Psoas muscle (tissue), 8 donors: ENCODE data around the gene CLEC10A. TPM values are rescaled to one million over a fixed set of nuclear protein-coding genes. Genes with fewer than 3 reads are reported as not detected.

ENCODE experiments used
- ATAC-seq, 4 donors: fragments of 200-7000 bp; cut with Tn5 transposase; one replicate each; pipeline ENCODE4 v1.9.1; 2020; ENCODE audit warnings: moderate library complexity in 3 of 4, mild to moderate bottlenecking in 2 of 4
- DNase-seq, 2 donors: peaks; one replicate each; pipeline ENCODE4 v3.0.0-alpha.2; 2020
- H3K27ac ChIP-seq: fragments of 200-600 bp; one replicate; pipeline ENCODE4 v1.8.0; 2022
- H3K27me3 ChIP-seq, 3 donors: fragments of 200-600 bp in 1 of 3; one replicate each; pipeline versions ENCODE4 v1.6.1 to v1.8.0; 2013 to 2022; ENCODE audit warnings: low read length in 2 of 3, mild to moderate bottlenecking in 2 of 3, moderate library complexity in 1 of 3; ENCODE audit not compliant: insufficient read depth in 3 of 3
- H3K36me3 ChIP-seq, 2 donors: fragments of 200-600 bp in 1 of 2; one replicate each; pipeline versions ENCODE4 v1.6.1 to v1.8.0; 2013 to 2022; ENCODE audit warnings: low read depth in 1 of 2, mild to moderate bottlenecking in 1 of 2, moderate library complexity in 1 of 2; ENCODE audit not compliant: insufficient read depth in 1 of 2
- H3K4me1 ChIP-seq: fragments of 200-600 bp; one replicate; pipeline ENCODE4 v1.8.0; 2022
- H3K4me3 ChIP-seq: fragments of 200-600 bp; one replicate; pipeline ENCODE4 v1.8.0; 2022; ENCODE audit warnings: mild to moderate bottlenecking
- H3K9me3 ChIP-seq: fragments of 200-600 bp; one replicate; pipeline ENCODE4 v1.8.0; 2022
- CTCF ChIP-seq: fragments of 200-600 bp; IDR thresholded peaks from one replicate; pipeline ENCODE4 v1.8.0; 2022; ENCODE audit warnings: antibody characterized with exemption
- WGBS, 3 donors: extraction: QIAGEN DNeasy Blood & Tissue Kit; methylation state at CpG; one replicate each; pipeline versions ENCODE4 v1.1.6 to v1.1.7; 2013; 5-methylcytosine and 5-hydroxymethylcytosine counted together
- intact Hi-C, 2 donors: fragments of 100-400 bp; cut with DNase I; formaldehyde crosslinking; loops; one replicate each; pipeline versions ENCODE4 v1.11.0 to v1.14.2; 2022
- polyA plus RNA-seq, 3 donors: library from polyadenylated mRNA; stranded (reverse); fragments of 200-250 nt; gene quantifications; one replicate each; pipeline ENCODE4 v1.2.3, GENCODE V29; 2013
- total RNA-seq, 4 donors: library from RNA; stranded (reverse); fragmentation: NEBNext Ultra II Directional in 2 of 4; extraction: Animal tissue kit (Norgen Biotek cat#: 25700) in 2 of 4; gene quantifications; one replicate each; pipeline versions ENCODE4 v1.2.1 to v1.2.4, GENCODE V29; 2021 to 2023
- donor health status: healthy with polysubstance abuse.
- donor health status: DM: no; HTN: no; CAD: no; lungs with moderate emphysema.
- donor health status: Bipolar disorder and iron deficiency.
- donor health status: healthy.
- donor health status: DM: yes; HTN: yes; CAD: no.
- donor health status: DM: no; HTN: no; CAD: no.
- donor health status: DM: no; HTN: no; CAD: no.
- donor health status: DM: yes; HTN: yes; CAD: no.

The CLEC10A gene
- total and polyA plus RNA-seq, 7 donors = 0.69 to 4.9 (median 2.0) TPM

- no peak for TF ChIP-seq CTCF
- Histone ChIP-seq H3K4me1 (peaks cover 4% of the 10 kb centered on the region), H3K27ac (peak within 1 kb of the TSS; percentile 65), H3K9me3 (no peaks in the 10 kb centered on the region), H3K36me3 (no peaks in the 10 kb centered on the region), H3K4me3 (peak within 1 kb of the TSS; percentile 70), H3K27me3 (peaks cover 0 to 22% (median 9%) of the 10 kb centered on the region in 3 donors)
- WGBS, 3 donors = 1% methylated on average over 40 to 52 of the region's 52 CpGs
- ATAC-seq (peak; percentile 79 to 87 (median 85)), DNase-seq (peak; percentile 92 to 93)
- intact Hi-C loops = no loop called here
These were observed 44.3 kb downstream of the CLEC10A start, which contains the start of gene SLC16A13 for GRCh38 chr17:7035591-7036368. Gene SLC16A13, plus strand, starts transcription at chr17:7036015. Its CDS starts 368 bp downstream, at chr17:7036383.

DNA sequence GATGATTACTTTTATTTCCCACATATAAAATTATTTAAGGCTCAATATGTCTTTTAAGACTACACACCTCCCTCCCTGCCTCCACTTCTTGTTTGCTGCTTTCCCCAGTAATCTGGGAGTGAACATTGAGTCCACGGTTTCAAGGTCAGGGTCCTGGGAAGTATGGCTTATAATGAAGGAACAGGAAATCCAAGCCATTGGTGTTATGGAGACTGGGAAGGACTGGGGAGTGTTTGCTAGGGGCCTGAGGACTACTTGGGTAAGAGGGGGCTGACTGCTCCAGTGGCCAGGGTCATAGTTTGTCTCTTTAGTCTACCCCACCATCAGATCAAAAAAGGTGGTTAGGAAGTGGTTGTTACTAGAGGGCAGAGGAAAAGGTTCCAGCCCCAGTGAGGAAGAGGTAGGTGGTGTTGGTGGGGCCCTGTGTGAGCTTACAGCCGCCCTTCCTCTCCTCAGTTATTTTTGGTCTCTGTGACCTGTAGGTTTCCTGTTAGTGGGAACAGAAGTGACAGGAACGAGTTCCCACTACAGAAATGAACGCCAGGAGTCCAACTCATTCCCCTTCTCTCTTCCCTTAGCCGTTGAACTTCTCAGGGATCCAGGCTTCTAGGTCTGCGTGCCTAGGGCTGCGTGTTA lies 45.0 kb downstream of the CLEC10A start:
- 23 to 30% (median 23%) methylated on average over 7 of the region's 7 CpGs for WGBS, 3 donors
- DNase-seq = no peak
- H3K36me3 ChIP-seq = no peaks in the 10 kb centered on the region
- intact Hi-C loops = no loop called here
- peaks cover 4% of the 10 kb centered on the region for H3K4me1 ChIP-seq
- H3K4me3 ChIP-seq = peak overlapping the region; percentile 70
- no peak for TF ChIP-seq CTCF
- H3K27me3 ChIP-seq = peaks cover 0 to 22% (median 9%) of the 10 kb centered on the region in 3 donors
- no peaks in the 10 kb centered on the region for H3K9me3 ChIP-seq
- H3K27ac ChIP-seq = peak overlapping the region; percentile 65
- ATAC-seq = peak in 3 of 4 donors; percentile 17 to 46 (median 44)

GRCh38 chr17:7029659-7030058 lies 50.4 kb downstream of the CLEC10A start:
- WGBS, 3 donors = 60 to 77% (median 71%) methylated on average over 8 of the region's 8 CpGs
- peaks cover 0 to under 1% (median 0%) of the 10 kb centered on the region in 3 donors for H3K27me3 ChIP-seq
- peaks cover 0 to 2% of the 10 kb centered on the region in 2 donors for H3K36me3 ChIP-seq
- ATAC-seq = peak in 3 of 4 donors; percentile 35 to 56 (median 46)
- peak overlapping the region; percentile 60 for H3K27ac ChIP-seq
- no peak for DNase-seq
- no peak for TF ChIP-seq CTCF
- no peaks in the 10 kb centered on the region for H3K9me3 ChIP-seq
- H3K4me3 ChIP-seq = no peak overlapping the region
- no peaks in the 10 kb centered on the region for H3K4me1 ChIP-seq
- intact Hi-C loops = no loop called here

DNA sequence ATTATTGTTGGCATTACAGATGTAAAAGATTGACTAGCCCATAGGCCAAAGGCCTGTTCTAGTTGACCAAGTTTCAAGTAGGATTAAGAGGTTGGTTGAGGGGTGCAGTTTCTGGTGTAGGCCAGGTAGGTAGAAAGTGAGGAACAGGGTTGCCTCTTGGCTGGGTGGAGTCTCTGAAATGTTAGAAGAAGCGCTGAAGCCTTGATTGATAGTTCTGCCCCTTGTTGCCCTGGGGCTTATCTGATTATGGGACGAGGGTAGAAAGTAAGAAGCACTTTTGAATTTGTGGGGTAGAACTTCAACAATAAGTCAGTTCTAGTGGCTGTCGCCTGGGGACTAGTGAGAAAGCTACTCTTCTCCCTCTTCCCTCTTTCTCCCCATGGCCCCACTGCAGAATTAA lies 51.0 kb downstream of the CLEC10A start:
- no peaks in the 10 kb centered on the region for H3K9me3 ChIP-seq
- peaks cover 0 to 2% of the 10 kb centered on the region in 2 donors for H3K36me3 ChIP-seq
- ATAC-seq (no peak), DNase-seq (no peak)
- H3K27ac ChIP-seq = peak overlapping the region; percentile 60
- 80 to 91% (median 85%) methylated on average over 3 of the region's 3 CpGs for WGBS, 3 donors
- TF ChIP-seq CTCF = no peak
- H3K4me3 ChIP-seq = no peak overlapping the region
- intact Hi-C loops = no loop called here
- H3K27me3 ChIP-seq = no peaks in the 10 kb centered on the region
- H3K4me1 ChIP-seq = no peaks in the 10 kb centered on the region
